ENCODE measurements around the gene KLK1. TPM values are rescaled to one million over a fixed set of nuclear protein-coding genes. Genes with fewer than 3 reads are reported as not detected.

The KLK1 gene
- polyA plus RNA-seq, 1 donor from 2014 or later = not detected

DNA sequence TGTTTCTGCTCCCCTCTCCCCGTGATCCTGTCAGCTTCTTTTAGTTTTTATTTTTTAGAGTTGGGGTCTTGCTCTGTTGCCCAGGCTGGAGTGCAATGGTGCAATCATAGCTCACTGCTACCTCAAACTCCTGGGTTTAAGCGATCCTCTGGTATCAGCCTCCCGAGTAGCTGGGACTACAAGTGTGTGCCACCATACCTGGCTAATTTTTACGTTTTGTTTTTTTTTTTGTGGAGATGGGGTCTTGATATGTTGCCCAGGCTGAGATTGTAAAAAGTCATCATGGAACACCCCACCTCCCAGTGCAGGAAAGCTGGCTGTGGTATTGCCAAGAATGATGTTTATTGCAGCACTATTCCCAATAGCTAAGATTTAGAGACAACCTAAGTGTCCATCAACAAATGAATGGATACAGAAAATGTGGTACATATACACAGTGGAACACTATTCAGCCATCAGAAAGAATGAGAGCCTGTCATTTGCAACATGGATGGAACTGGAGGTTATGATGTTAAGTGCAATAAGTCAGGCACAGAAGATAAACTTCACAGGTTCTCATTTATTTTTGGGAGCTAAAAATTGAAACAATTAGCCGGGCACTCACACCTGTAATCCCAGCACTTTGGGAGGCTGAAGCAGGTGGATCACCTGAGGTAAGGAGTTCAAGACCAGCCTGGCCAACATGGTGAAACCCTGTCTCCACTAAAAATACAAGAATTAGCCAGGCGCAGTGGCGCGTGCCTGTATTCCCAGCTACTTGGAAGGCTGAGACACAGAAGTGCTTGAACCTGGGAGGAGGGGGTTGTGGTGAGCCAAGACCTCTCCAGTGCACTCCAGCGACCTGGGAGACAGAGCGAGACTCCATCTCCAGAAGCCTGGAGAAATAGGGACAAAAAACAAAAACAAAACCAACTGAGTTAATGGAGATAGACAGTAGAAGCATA is 16.4 kb upstream of the KLK1 start:
- no peaks in the 10 kb centered on the region for H3K9me3 ChIP-seq (ENCODE audit: low read length)
- no peaks in the 10 kb centered on the region for H3K79me2 ChIP-seq (replicated peaks; ENCODE audit: insufficient read depth, low read length)
- H2AFZ ChIP-seq (ENCODE audit: low read depth, low read length) = no peak overlapping the region
- H3K27ac ChIP-seq (ENCODE audit: low read length) = no peak overlapping the region
- no peak overlapping the region for H3K4me3 ChIP-seq (ENCODE audit: low read length)
- no peaks in the 10 kb centered on the region for H4K20me1 ChIP-seq (ENCODE audit: insufficient read depth)
- H3K4me2 ChIP-seq (ENCODE audit: low read length) = no peak overlapping the region
- no peaks in the 10 kb centered on the region for H3K9me2 ChIP-seq (ENCODE audit: insufficient read depth, low read length)
- TF ChIP-seq, protein P1, sequence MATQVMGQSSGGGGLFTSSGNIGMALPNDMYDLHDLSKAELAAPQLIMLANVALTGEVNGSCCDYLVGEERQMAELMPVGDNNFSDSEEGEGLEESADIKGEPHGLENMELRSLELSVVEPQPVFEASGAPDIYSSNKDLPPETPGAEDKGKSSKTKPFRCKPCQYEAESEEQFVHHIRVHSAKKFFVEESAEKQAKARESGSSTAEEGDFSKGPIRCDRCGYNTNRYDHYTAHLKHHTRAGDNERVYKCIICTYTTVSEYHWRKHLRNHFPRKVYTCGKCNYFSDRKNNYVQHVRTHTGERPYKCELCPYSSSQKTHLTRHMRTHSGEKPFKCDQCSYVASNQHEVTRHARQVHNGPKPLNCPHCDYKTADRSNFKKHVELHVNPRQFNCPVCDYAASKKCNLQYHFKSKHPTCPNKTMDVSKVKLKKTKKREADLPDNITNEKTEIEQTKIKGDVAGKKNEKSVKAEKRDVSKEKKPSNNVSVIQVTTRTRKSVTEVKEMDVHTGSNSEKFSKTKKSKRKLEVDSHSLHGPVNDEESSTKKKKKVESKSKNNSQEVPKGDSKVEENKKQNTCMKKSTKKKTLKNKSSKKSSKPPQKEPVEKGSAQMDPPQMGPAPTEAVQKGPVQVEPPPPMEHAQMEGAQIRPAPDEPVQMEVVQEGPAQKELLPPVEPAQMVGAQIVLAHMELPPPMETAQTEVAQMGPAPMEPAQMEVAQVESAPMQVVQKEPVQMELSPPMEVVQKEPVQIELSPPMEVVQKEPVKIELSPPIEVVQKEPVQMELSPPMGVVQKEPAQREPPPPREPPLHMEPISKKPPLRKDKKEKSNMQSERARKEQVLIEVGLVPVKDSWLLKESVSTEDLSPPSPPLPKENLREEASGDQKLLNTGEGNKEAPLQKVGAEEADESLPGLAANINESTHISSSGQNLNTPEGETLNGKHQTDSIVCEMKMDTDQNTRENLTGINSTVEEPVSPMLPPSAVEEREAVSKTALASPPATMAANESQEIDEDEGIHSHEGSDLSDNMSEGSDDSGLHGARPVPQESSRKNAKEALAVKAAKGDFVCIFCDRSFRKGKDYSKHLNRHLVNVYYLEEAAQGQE (IDR thresholded peaks at IDR 0.05; ENCODE audit: borderline replicate concordance) = no peak
- TF ChIP-seq, protein P2, sequence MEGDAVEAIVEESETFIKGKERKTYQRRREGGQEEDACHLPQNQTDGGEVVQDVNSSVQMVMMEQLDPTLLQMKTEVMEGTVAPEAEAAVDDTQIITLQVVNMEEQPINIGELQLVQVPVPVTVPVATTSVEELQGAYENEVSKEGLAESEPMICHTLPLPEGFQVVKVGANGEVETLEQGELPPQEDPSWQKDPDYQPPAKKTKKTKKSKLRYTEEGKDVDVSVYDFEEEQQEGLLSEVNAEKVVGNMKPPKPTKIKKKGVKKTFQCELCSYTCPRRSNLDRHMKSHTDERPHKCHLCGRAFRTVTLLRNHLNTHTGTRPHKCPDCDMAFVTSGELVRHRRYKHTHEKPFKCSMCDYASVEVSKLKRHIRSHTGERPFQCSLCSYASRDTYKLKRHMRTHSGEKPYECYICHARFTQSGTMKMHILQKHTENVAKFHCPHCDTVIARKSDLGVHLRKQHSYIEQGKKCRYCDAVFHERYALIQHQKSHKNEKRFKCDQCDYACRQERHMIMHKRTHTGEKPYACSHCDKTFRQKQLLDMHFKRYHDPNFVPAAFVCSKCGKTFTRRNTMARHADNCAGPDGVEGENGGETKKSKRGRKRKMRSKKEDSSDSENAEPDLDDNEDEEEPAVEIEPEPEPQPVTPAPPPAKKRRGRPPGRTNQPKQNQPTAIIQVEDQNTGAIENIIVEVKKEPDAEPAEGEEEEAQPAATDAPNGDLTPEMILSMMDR (IDR thresholded peaks at IDR 0.05; ENCODE audit: poor library complexity, severe bottlenecking) = no peak
- no peak for TF ChIP-seq RAD21 (conservative IDR thresholded peaks at IDR 0.05)
- TF ChIP-seq SMC3 (conservative IDR thresholded peaks at IDR 0.05; ENCODE audit: poor library complexity) = no peak
- TF ChIP-seq EP300 (conservative IDR thresholded peaks at IDR 0.05; ENCODE audit: poor library complexity, severe bottlenecking) = no peak
- no peak for TF ChIP-seq EZH2 (IDR thresholded peaks at IDR 0.05; ENCODE audit: borderline replicate concordance, insufficient read depth, low read length, poor library complexity, severe bottlenecking)
- no peak for TF ChIP-seq TAF1 (IDR thresholded peaks at IDR 0.05; ENCODE audit: low read depth)
- TF ChIP-seq POLR2AphosphoS5 (IDR thresholded peaks at IDR 0.05) = no peak
- TF ChIP-seq MXI1 (conservative IDR thresholded peaks at IDR 0.05; ENCODE audit: poor library complexity, severe bottlenecking) = no peak
- no peaks in the 10 kb centered on the region for H3K36me3 ChIP-seq (ENCODE audit: insufficient read depth, low read length)
- no peak overlapping the region for H3K9ac ChIP-seq (ENCODE audit: low read length)
- H3K27me3 ChIP-seq (ENCODE audit: insufficient read depth, low read depth, low read length) = peaks cover 23% of the 10 kb centered on the region
- no peaks in the 10 kb centered on the region for H3F3A ChIP-seq (ENCODE audit: insufficient read depth, low read length, poor library complexity, severe bottlenecking)

DNA sequence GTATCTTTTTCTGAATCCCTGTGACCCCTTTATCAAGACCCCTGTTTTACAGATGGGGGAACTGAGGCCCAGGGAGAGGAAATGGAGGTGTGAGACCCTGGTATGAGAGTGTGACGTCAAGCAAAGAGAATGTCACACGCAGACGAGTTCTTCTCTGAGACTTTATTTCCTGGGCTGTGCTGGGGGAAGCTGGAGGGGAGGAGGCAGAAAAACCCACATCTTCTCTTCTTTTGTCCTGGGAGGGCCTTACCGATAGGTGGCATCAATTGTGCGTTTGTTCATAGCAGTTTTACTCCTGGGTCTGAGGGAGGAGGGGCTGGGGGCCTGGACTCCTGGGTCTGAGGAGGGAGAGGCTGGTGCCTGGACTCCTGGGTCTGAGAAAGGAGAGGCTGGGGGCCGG is 14.7 kb upstream of the KLK1 start:
- Histone ChIP-seq H2AFZ (ENCODE audit: low read depth, low read length) (no peak overlapping the region), H3K36me3 (ENCODE audit: insufficient read depth, low read length) (no peaks in the 10 kb centered on the region), H4K20me1 (ENCODE audit: insufficient read depth) (no peaks in the 10 kb centered on the region), H3K9me3 (ENCODE audit: low read length) (no peaks in the 10 kb centered on the region), H3K27ac (ENCODE audit: low read length) (no peak overlapping the region), H3K79me2 (replicated peaks; ENCODE audit: insufficient read depth, low read length) (no peaks in the 10 kb centered on the region), H3K27me3 (ENCODE audit: insufficient read depth, low read depth, low read length) (peaks cover 26% of the 10 kb centered on the region), H3K9ac (ENCODE audit: low read length) (no peak overlapping the region), H3K4me3 (ENCODE audit: low read length) (no peak overlapping the region), H3K4me2 (ENCODE audit: low read length) (no peak overlapping the region), H3F3A (ENCODE audit: insufficient read depth, low read length, poor library complexity, severe bottlenecking) (no peaks in the 10 kb centered on the region), H3K9me2 (ENCODE audit: insufficient read depth, low read length) (no peaks in the 10 kb centered on the region)
- TF ChIP-seq EP300 (conservative IDR thresholded peaks at IDR 0.05; ENCODE audit: poor library complexity, severe bottlenecking) = no peak
- no peak for TF ChIP-seq MXI1 (conservative IDR thresholded peaks at IDR 0.05; ENCODE audit: poor library complexity, severe bottlenecking)
- no peak for TF ChIP-seq TAF1 (IDR thresholded peaks at IDR 0.05; ENCODE audit: low read depth)
- TF ChIP-seq, protein P2 (IDR thresholded peaks at IDR 0.05; ENCODE audit: poor library complexity, severe bottlenecking) = no peak
- TF ChIP-seq POLR2AphosphoS5 (IDR thresholded peaks at IDR 0.05) = no peak
- TF ChIP-seq EZH2 (IDR thresholded peaks at IDR 0.05; ENCODE audit: borderline replicate concordance, insufficient read depth, low read length, poor library complexity, severe bottlenecking) = no peak
- no peak for TF ChIP-seq SMC3 (conservative IDR thresholded peaks at IDR 0.05; ENCODE audit: poor library complexity)
- TF ChIP-seq, protein P1 (IDR thresholded peaks at IDR 0.05; ENCODE audit: borderline replicate concordance) = no peak
- TF ChIP-seq RAD21 (conservative IDR thresholded peaks at IDR 0.05) = no peak

All from neural cell (in vitro differentiated cells).